Suprapubic skin (tissue), 4 donors: ENCODE measurements around the gene FARS2. TPM values are rescaled to one million over a fixed set of nuclear protein-coding genes. Genes with fewer than 3 reads are reported as not detected.

Experiments
- DNase-seq, 2 donors: peaks; one replicate each; pipeline ENCODE4 v3.0.0-alpha.2; 2019; ENCODE audit warnings: low spot score in 2 of 2
- H3K27ac ChIP-seq: fragments of 200-600 bp; sonication (generic); one replicate; pipeline ENCODE4 v1.5.1; 2019
- H3K27me3 ChIP-seq: fragments of 200-600 bp; sonication (generic); one replicate; pipeline ENCODE4 v1.5.1; 2019
- H3K36me3 ChIP-seq: fragments of 200-600 bp; sonication (generic); one replicate; pipeline ENCODE4 v1.5.1; 2019
- H3K4me1 ChIP-seq: fragments of 200-600 bp; sonication (generic); one replicate; pipeline ENCODE4 v1.5.1; 2019
- H3K4me3 ChIP-seq: fragments of 200-600 bp; sonication (generic); one replicate; pipeline ENCODE4 v1.5.1; 2019; ENCODE audit warnings: mild to moderate bottlenecking
- H3K9me3 ChIP-seq: fragments of 200-600 bp; sonication (generic); one replicate; pipeline ENCODE4 v1.5.1; 2019
- CTCF ChIP-seq, 2 donors: fragments of 200-600 bp in 1 of 2; fragments of 450-650 bp in 1 of 2; sonication (generic) in 1 of 2; IDR thresholded peaks; one replicate each; pipeline ENCODE4 v1.5.1; 2016 to 2019; ENCODE audit warnings: antibody characterized with exemption in 2 of 2, mild to moderate bottlenecking in 1 of 2, moderate library complexity in 1 of 2
- EP300 ChIP-seq: sonication (generic); formaldehyde crosslinking; IDR thresholded peaks from one replicate; pipeline ENCODE4 v1.6.1; 2017; ENCODE audit warnings: antibody characterized with exemption
- POLR2A ChIP-seq, 2 donors: fragments of 450-650 bp; IDR thresholded peaks; one replicate each; pipeline ENCODE4 v1.6.1; 2017; ENCODE audit warnings: antibody characterized with exemption in 2 of 2, mild to moderate bottlenecking in 2 of 2, moderate library complexity in 2 of 2
- POLR2AphosphoS5 ChIP-seq, 3 donors: sonication (generic); formaldehyde crosslinking; IDR thresholded peaks; one replicate each; pipeline ENCODE4 v1.6.1; 2017; ENCODE audit warnings: antibody characterized with exemption in 3 of 3
- WGBS: methylation state at CpG from one replicate; pipeline ENCODE4 v1.1.5; 2018; 5-methylcytosine and 5-hydroxymethylcytosine counted together
- total RNA-seq, 4 donors: library from RNA; depleted of rRNA; stranded (reverse); fragments of >200 nt; gene quantifications; one replicate each; pipeline ENCODE4 v1.1.0, GENCODE V29; 2016

The FARS2 gene
- total RNA-seq, 4 donors from 2014 or later, result 15.0 to 22.4 (median 20.1) TPM

- H3K4me1 ChIP-seq, result peaks cover 5% of the 10 kb centered on the region
- no peaks in the 10 kb centered on the region for H3K9me3 ChIP-seq
- no peak for DNase-seq
- 97% methylated on average over 7 of the region's 7 CpGs for WGBS
- H3K27ac ChIP-seq, result no peak overlapping the region
- TF ChIP-seq POLR2AphosphoS5 (IDR thresholded peaks at IDR 0.05) (no peak), CTCF (IDR thresholded peaks at IDR 0.05) (no peak), EP300 (no peak), POLR2A (IDR thresholded peaks at IDR 0.05) (no peak)
- H3K27me3 ChIP-seq, result no peaks in the 10 kb centered on the region
- no peaks in the 10 kb centered on the region for H3K36me3 ChIP-seq
- no peak overlapping the region for H3K4me3 ChIP-seq
These were observed 185.2 kb downstream of the FARS2 start for GRCh38 chr6:5446362-5447075.

GRCh38 chr6:5447921-5448320, 186.6 kb downstream of the FARS2 start:
- Histone ChIP-seq H3K4me1 (peaks cover 5% of the 10 kb centered on the region), H3K36me3 (peaks cover 2% of the 10 kb centered on the region), H3K27ac (no peak overlapping the region), H3K4me3 (no peak overlapping the region), H3K27me3 (no peaks in the 10 kb centered on the region), H3K9me3 (no peaks in the 10 kb centered on the region)
- no peak for TF ChIP-seq CTCF (IDR thresholded peaks at IDR 0.05)
- TF ChIP-seq POLR2A (IDR thresholded peaks at IDR 0.05), result no peak
- TF ChIP-seq EP300, result no peak
- DNase-seq, result no peak
- 91% methylated on average over 6 of the region's 6 CpGs for WGBS

GRCh38 chr6:5450073-5450472, 188.8 kb downstream of the FARS2 start:
- Histone ChIP-seq H3K9me3 (no peaks in the 10 kb centered on the region), H3K27ac (no peak overlapping the region), H3K4me3 (no peak overlapping the region), H3K27me3 (no peaks in the 10 kb centered on the region), H3K36me3 (peaks cover 2% of the 10 kb centered on the region), H3K4me1 (no peaks in the 10 kb centered on the region)
- 100% methylated on average over 3 of the region's 3 CpGs for whole genome bisulfite sequencing
- TF ChIP-seq POLR2AphosphoS5 (IDR thresholded peaks at IDR 0.05) (no peak), CTCF (IDR thresholded peaks at IDR 0.05) (no peak), EP300 (no peak), POLR2A (IDR thresholded peaks at IDR 0.05) (no peak)
- DNase-seq, result no peak

- H3K27me3 ChIP-seq, result no peaks in the 10 kb centered on the region
- H3K4me1 ChIP-seq, result peaks cover 17% of the 10 kb centered on the region
- no peaks in the 10 kb centered on the region for H3K9me3 ChIP-seq
- WGBS, result 77% methylated on average over 5 of the region's 5 CpGs
- TF ChIP-seq CTCF (IDR thresholded peaks at IDR 0.05) (no peak), EP300 (no peak), POLR2A (IDR thresholded peaks at IDR 0.05) (no peak), POLR2AphosphoS5 (IDR thresholded peaks at IDR 0.05) (no peak)
- no peak for DNase-seq
- H3K27ac ChIP-seq, result no peak overlapping the region
- H3K4me3 ChIP-seq, result no peak overlapping the region
- peaks cover 2% of the 10 kb centered on the region for H3K36me3 ChIP-seq
These were observed 192.2 kb downstream of the FARS2 start for GRCh38 chr6:5453546-5453945.

- peaks cover 26% of the 10 kb centered on the region for H3K4me1 ChIP-seq
- no peak for DNase-seq
- 55% methylated on average over 4 of the region's 4 CpGs for WGBS
- TF ChIP-seq CTCF (IDR thresholded peaks at IDR 0.05) (no peak), EP300 (no peak), POLR2AphosphoS5 (IDR thresholded peaks at IDR 0.05) (no peak)
- no peak overlapping the region for H3K27ac ChIP-seq
- no peak overlapping the region for H3K4me3 ChIP-seq
- no peaks in the 10 kb centered on the region for H3K27me3 ChIP-seq
- no peaks in the 10 kb centered on the region for H3K9me3 ChIP-seq
- peaks cover 2% of the 10 kb centered on the region for H3K36me3 ChIP-seq
These were observed 193.8 kb downstream of the FARS2 start for GRCh38 chr6:5455142-5455541.
